Muscle layer of colon (tissue), 2 donors: ENCODE data around the gene MEIOSIN.

Experiments
- H3K27ac ChIP-seq: one replicate; pipeline ENCODE4 v1.7.0; 2013; ENCODE audit warnings: low read depth, mild to moderate bottlenecking, low read length, moderate library complexity
- H3K27me3 ChIP-seq, 2 donors: one replicate each; pipeline ENCODE4 v1.7.0; 2013; ENCODE audit warnings: low read length in 2 of 2, mild to moderate bottlenecking in 2 of 2; ENCODE audit not compliant: insufficient read depth in 2 of 2, control insufficient read depth in 1 of 2
- H3K36me3 ChIP-seq: one replicate; pipeline ENCODE4 v1.7.0; 2013; ENCODE audit warnings: mild to moderate bottlenecking, low read length; ENCODE audit not compliant: insufficient read depth
- H3K4me1 ChIP-seq: one replicate; pipeline ENCODE4 v1.7.0; 2013; ENCODE audit warnings: mild to moderate bottlenecking, low read length; ENCODE audit not compliant: insufficient read depth
- H3K4me3 ChIP-seq, 2 donors: one replicate each; pipeline ENCODE4 v1.7.0; 2013; ENCODE audit warnings: low read length in 2 of 2, low read depth in 1 of 2, mild to moderate bottlenecking in 1 of 2, moderate library complexity in 1 of 2
- H3K9ac ChIP-seq: one replicate; pipeline ENCODE4 v1.7.0; 2013; ENCODE audit warnings: low read length
- H3K9me3 ChIP-seq: one replicate; pipeline ENCODE4 v1.7.0; 2013; ENCODE audit warnings: mild to moderate bottlenecking, low read length
- donor health status: abdominal sarcoma.
- donor health status: Adenocarcinoma of cecum.

MEIOSIN gene

DNA sequence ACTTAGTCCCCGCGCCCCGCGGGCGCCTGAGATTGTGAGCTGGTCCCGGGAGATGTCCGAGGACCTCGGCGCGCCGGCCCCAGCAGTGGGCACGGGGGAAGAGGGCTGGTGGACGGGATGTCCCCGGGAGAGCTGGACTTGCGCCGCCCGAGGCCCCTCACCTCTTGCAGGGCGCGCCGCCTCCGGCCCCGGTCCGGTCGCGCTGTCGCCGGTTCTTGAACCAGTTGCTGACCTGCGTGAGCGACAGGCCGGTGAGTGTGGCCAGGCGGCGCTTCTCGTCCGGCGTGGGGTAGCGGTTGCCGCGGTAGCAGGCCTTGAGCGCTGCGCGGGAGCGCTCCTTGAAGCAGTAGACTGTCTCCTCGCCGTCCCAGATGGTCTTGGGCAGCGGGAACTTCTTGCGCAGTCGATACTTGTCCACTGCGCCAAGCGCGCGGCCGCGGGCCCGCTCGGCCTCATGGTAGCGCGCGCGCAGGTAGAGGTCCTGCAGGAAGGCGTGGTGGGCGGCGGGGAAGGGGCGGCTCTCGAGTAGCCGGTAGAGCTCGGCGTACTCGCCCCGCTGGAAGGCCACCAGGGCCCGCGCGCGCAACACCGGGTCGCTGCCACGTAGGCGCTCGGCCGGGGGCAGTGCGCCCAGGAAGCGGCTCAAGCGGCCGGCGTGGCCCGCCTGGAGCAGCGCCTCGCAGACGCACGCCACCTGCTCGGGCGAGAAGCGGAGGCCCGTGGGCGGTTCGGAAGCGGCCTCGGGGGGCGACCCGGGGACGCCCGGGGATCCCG, 34.8 kb downstream of the MEIOSIN start:
- Histone ChIP-seq H3K4me3 (peak overlapping the region; percentile 81 to 87), H3K9ac (peak overlapping the region; percentile 88), H3K27ac (peak overlapping the region; percentile 92), H3K27me3 (no peaks in the 10 kb centered on the region), H3K36me3 (peaks cover 13% of the 10 kb centered on the region), H3K4me1 (peaks cover 43% of the 10 kb centered on the region), H3K9me3 (no peaks in the 10 kb centered on the region)

DNA sequence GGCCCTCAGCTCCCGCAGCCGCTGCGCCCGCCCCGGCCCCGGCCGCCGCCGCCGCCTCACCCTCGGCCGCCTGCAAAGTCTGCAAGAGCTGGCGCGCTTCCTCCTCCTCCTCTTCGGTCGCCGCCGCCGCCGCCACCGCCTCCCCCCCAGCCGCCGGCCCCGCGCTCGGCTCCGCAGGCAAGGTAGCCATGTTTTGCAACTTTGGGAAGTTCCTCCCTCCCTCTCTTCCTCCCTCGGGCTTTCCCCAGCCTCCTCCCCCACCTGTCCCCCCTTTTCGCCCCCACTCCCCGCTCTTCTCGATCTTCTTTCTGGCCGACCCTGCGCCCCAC, 35.4 kb downstream of the MEIOSIN start:
- Histone ChIP-seq H3K4me3 (peak overlapping the region; percentile 80 to 87), H3K9me3 (no peaks in the 10 kb centered on the region), H3K36me3 (peaks cover 19% of the 10 kb centered on the region), H3K27ac (peak overlapping the region; percentile 99), H3K4me1 (peaks cover 37% of the 10 kb centered on the region), H3K27me3 (no peaks in the 10 kb centered on the region), H3K9ac (peak overlapping the region; percentile 88)

DNA sequence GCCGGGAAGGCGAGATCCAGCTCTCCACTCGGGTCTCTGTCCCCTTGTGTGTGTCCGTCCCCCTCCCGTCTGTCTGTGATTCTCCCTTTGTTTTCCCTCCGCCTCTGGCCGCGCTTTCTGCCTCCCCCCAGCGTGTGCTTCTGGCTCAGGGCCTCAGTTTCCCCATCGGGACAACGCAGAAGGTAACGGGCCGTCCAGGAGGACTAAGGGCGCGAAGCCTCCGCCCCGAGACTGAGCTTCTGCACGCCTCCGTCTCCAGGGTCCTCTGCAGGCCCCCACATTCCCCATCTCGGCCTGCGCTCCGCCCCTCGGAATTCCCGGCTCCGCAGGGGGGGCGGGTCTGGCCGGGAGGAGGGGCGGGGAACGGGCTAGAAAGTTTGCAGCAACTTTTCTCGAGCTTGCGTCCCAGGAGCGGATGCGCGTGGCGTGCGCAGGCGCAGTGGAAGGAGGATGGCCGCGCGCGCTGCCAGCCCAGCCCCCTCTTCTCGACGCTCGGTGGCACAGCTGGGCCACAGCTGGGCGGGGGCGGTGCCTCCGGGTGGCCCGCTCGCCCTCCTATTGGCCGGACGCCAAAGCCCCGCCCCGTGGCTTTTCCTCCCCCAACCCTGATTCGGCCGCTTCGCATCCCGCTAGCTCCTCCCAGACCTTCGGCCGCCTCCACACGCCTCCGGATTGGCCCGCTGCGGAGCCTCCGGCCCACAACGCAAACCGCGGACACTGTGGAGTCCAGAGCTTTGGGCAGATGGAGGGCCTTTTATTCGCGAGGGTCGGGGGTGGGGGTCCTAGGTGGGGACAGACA, 35.9 kb downstream of the MEIOSIN start, which contains the start of gene SIX5:
Gene SIX5, minus strand, starts transcription at position 269 of the 799 bp plus-strand sequence. CDS start 408 bp downstream, outside the sequence.
- Histone ChIP-seq H3K4me1 (peaks cover 32% of the 10 kb centered on the region), H3K4me3 (peak within 1 kb of the TSS; percentile 81 to 87), H3K36me3 (peaks cover 19% of the 10 kb centered on the region)

DNA sequence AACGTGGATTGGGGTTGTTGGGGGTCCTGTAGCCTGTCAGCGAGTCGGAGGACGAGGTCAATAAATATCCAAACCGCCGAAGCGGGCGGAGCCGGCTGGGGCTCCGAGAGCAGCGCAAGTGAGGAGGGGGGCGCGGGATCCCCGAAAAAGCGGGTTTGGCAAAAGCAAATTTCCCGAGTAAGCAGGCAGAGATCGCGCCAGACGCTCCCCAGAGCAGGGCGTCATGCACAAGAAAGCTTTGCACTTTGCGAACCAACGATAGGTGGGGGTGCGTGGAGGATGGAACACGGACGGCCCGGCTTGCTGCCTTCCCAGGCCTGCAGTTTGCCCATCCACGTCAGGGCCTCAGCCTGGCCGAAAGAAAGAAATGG, 36.6 kb downstream of the MEIOSIN start:
- Histone ChIP-seq H3K4me1 (peaks cover 26% of the 10 kb centered on the region), H3K27me3 (no peaks in the 10 kb centered on the region), H3K9ac (peak overlapping the region; percentile 2), H3K27ac (peak overlapping the region; percentile 80), H3K4me3 (peak overlapping the region; percentile 18 to 60), H3K9me3 (no peaks in the 10 kb centered on the region), H3K36me3 (peaks cover 24% of the 10 kb centered on the region)

More for the DNA sequence above, 35.9 kb downstream of the MEIOSIN start, which contains the start of gene SIX5:
- peak within 1 kb of the TSS; percentile 99 for H3K27ac ChIP-seq
- peak within 1 kb of the TSS; percentile 88 for H3K9ac ChIP-seq
- H3K27me3 ChIP-seq: no peaks in the 10 kb centered on the region
- H3K9me3 ChIP-seq: no peaks in the 10 kb centered on the region

DNA sequence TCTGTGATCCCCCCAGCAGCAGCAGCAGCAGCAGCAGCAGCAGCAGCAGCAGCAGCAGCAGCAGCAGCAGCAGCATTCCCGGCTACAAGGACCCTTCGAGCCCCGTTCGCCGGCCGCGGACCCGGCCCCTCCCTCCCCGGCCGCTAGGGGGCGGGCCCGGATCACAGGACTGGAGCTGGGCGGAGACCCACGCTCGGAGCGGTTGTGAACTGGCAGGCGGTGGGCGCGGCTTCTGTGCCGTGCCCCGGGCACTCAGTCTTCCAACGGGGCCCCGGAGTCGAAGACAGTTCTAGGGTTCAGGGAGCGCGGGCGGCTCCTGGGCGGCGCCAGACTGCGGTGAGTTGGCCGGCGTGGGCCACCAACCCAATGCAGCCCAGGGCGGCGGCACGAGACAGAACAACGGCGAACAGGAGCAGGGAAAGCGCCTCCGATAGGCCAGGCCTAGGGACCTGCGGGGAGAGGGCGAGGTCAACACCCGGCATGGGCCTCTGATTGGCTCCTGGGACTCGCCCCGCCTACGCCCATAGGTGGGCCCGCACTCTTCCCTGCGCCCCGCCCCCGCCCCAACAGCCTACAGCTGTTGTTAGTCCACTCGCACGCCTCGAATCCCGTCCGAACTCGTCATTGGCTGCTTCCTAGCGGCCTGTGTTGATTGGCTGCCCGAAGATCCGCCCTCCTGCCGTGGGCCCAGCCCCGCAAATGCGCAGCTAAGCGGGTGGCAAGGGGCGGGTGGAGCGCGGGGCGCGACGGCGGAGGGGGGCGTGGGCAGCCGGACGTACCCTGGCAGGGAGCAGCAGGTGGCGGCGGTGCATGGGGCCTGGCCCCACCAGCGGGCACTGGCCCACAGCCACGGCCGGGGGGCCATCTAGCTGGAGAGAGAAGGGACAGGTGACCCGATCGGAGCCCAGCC, 37.2 kb downstream of the MEIOSIN start:
- Histone ChIP-seq H3K4me1 (peaks cover 19% of the 10 kb centered on the region), H3K4me3 (peak overlapping the region; percentile 28 to 60), H3K27me3 (no peaks in the 10 kb centered on the region), H3K9me3 (no peaks in the 10 kb centered on the region), H3K36me3 (peaks cover 27% of the 10 kb centered on the region), H3K27ac (peak overlapping the region; percentile 80), H3K9ac (no peak overlapping the region)

DNA sequence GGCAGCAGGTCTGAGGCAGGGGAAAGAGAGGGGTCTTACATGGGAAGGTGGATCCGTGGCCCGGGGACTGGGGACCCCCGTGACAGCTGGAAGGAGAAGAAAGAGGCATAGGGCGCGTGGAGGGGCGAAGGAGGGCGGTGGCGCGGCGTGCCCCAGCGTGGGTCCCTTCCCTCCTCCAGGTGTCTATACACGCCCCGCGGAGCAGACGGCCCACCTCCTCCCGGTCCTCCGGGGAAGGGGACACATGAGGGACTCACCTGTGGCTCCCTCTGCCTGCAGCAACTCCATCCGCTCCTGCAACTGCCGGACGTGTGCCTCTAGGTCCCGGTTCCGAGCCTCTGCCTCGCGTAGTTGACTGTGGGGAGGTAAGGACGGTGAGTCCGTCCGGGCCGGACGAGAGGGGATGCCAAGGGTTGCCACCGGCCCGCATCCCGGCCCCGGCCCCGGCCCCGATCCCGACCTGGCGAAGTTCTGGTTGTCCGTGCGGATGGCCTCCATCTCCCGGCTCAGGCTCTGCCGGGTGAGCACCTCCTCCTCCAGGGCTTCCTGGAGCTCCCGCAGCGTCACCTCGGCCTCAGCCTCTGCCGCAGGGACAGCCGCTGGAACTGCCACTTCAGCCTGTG, 38.2 kb downstream of the MEIOSIN start:
- no peaks in the 10 kb centered on the region for H3K9me3 ChIP-seq
- H3K36me3 ChIP-seq: peaks cover 28% of the 10 kb centered on the region
- no peak overlapping the region for H3K9ac ChIP-seq
- H3K27ac ChIP-seq: peak overlapping the region; percentile 65
- H3K4me1 ChIP-seq: peaks cover 9% of the 10 kb centered on the region
- no peak overlapping the region for H3K4me3 ChIP-seq
- no peaks in the 10 kb centered on the region for H3K27me3 ChIP-seq

DNA sequence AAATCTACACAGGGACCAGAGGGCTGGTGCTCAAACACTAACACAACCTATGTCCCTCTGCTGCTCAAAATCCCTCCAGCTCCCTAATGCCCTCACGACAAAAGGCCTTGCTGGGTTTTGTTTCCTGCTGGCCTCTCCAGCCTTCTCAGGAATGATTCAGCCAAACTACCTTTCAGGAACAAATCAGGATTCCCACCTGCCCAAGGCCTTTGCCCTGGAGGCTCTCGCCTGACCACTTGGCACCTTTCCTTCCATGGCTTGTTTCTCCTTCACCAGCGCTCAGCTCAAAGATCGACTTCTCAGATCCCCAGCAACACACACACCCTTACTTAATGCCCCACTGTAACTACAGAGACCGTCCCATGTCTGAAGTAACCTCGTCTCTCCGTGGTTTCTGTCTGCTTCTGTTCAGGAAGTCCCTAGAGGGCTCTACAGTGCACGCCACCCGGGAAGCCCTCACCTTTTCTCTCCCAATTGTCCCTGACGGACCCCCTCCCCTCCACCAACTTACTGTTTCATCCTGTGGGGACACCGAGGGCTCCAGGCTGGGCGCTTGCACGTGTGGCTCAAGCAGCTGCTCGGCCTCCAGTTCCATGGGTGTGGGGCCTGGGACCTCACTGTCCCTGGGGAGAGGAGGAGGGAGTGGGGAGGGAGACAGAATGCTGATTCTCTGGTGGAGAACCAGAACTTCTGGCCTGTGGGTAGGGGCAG, 39.0 kb downstream of the MEIOSIN start:
- Histone ChIP-seq H3K27me3 (no peaks in the 10 kb centered on the region), H3K27ac (no peak overlapping the region), H3K9me3 (no peaks in the 10 kb centered on the region), H3K4me1 (peaks cover 7% of the 10 kb centered on the region), H3K9ac (no peak overlapping the region), H3K4me3 (no peak overlapping the region), H3K36me3 (peaks cover 36% of the 10 kb centered on the region)

DNA sequence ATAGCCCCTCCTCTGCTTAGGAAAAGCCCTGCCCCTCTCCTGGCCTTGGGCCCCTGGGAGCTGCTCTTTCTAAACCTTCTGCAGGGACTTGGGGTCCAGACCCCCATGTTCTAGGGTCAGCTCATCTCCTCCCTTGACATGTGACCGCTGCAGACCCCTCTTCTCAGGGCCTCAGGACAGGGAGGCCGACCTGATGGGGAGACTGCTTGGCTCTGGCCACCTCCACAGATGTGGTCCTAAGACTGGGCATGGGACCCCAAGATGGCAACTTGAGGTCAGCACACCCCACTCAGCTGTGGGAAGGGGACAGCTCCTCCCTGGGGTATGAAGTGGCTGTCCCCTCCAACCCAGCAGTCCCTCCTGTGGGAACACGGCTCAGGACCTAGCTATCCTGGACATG, 39.7 kb downstream of the MEIOSIN start:
- Histone ChIP-seq H3K27ac (no peak overlapping the region), H3K36me3 (peaks cover 43% of the 10 kb centered on the region)

DNA sequence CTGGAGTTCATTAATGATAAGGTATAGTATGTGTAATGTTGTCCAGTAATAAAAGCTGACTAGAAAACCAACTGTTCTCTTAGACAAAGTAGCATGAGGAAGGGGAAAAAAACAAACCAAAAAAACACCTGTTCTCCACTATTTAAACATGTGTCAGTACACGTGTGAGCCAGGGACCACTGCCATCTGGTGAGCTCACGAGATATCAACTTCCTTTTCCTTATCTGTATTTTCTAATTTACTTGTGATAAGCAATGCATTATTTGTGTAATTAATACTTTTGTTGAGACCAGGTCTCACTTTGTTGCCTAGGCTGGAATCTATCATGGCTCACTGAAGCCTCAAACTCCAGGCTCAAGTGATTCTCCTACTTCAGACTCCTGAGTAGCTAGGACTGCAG, 40.1 kb downstream of the MEIOSIN start:
- H3K27me3 ChIP-seq: no peaks in the 10 kb centered on the region
- no peaks in the 10 kb centered on the region for H3K9me3 ChIP-seq
- no peak overlapping the region for H3K27ac ChIP-seq
- H3K4me1 ChIP-seq: peaks cover 8% of the 10 kb centered on the region
- H3K9ac ChIP-seq: no peak overlapping the region
- peaks cover 47% of the 10 kb centered on the region for H3K36me3 ChIP-seq
- no peak overlapping the region for H3K4me3 ChIP-seq

More for the DNA sequence above, 39.7 kb downstream of the MEIOSIN start:
- no peaks in the 10 kb centered on the region for H3K9me3 ChIP-seq
- H3K4me1 ChIP-seq: peaks cover 7% of the 10 kb centered on the region
- no peaks in the 10 kb centered on the region for H3K27me3 ChIP-seq
- H3K9ac ChIP-seq: no peak overlapping the region
- no peak overlapping the region for H3K4me3 ChIP-seq

DNA sequence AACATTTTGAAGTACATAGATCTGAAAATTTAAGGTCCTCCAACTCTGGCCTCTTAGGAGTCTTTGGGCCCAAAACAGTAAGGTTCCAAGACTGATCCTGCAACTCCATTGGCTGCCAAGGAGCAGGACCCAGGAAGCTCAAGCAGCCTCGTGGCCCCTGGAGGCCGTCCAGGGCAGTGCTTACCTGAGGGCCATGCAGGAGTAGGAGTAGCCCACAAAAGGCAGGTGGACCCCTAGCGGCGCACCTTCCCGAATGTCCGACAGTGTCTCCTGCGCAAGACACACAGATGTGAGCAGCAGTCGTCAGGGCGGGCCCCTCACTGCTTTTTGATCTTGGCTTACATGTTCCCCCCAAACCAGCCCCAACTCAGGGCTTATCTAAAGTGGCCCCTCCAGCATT, 41.5 kb downstream of the MEIOSIN start:
- Histone ChIP-seq H3K27me3 (no peaks in the 10 kb centered on the region), H3K9ac (no peak overlapping the region), H3K36me3 (peaks cover 57% of the 10 kb centered on the region), H3K27ac (no peak overlapping the region), H3K4me1 (peaks cover 22% of the 10 kb centered on the region), H3K9me3 (no peaks in the 10 kb centered on the region), H3K4me3 (no peak overlapping the region)
